SKM-1 treated with dmso at 0.1 percent for 144 hours (cell line): ENCODE measurements around the gene AKT1.
"Not testable (repeated sequence)": the region's sequence is repeated elsewhere in the genome, so short reads cannot be mapped to it uniquely, and the experiment has no call there.

Experiments
- DNase-seq: peaks from one replicate; lab custom pipeline; 2025; ENCODE audit not compliant: unreplicated experiment; lab: John Stamatoyannopoulos, UW

Gene AKT1

DNA sequence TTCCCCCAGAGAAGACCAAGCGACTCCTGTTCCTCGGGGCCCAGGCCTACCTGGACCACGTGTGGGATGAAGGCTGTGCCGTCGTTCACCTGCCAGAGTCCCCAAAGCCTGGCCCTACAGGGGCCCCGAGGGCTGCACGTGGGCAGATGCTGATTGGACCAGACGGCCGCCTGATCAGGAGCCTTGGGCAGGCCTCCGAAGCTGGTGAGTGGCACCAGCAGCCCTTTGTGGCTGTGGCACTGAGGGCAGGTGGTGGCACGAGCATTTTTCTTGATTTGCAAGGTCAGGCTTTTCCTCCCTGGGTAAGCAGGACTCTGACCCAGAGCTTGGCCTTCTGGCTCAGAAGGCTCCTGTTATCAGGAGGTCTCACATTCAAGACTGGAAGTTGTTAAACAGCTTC is 39.9 kb downstream of the AKT1 start:
- no peak for DNase-seq

DNA sequence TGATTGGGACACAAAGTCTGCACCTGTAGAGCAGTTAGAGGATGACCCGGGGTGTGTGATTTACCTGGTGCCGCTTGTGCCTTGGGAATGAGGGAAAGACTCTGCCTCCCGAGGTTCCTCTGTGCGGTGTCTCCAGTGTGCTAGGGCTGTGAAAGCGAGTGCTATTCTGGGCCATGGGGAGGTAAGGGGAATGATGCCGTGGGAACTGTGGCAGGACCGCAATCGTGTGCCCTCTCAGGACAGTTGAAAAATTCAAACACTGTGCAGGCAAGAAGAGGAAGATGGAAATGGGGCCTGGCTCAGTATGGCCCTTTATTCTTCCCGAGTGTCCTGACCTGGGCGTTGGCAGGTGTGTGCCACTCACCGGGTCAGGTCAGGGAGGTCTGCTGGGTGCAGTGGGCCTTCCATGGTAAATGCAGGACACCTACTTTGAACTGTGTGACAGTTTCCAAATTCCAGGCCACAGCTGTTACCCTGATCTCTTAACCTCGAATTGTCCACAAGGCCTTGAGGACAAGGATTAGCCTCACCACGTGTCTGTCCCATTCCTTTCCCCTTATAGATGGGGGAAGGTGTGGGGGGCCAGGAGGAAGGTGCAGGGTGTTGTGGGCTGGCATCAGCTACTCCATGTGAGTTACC is 41.2 kb downstream of the AKT1 start:
- DNase-seq: no peak

- no peak for DNase-seq
Measured at GRCh38 chr14:104753528-104754212, 41.9 kb downstream of the AKT1 start.

GRCh38 chr14:104752735-104753527 is 42.6 kb downstream of the AKT1 start, which contains the start of gene SIVA1:
Gene SIVA1 (plus strand): TSS chr14:104753147. CDS start chr14:104753202, 55 bp downstream.
- peak; percentile 93 for DNase-seq

DNA sequence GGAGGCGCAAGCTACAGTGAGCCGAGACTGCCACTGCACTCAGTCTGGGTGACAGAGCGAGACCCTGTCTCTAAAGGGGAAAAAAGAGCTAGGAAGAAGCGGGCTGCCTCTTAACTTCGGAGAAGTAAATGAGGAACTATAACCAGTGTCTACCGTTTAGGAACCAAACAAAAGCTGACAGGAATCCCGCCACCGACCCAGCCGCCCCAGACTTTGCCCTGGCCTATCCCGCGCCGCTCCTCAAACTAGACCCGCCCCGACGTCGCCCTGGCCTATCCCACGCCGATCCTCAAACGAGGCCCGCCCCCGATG is 43.2 kb downstream of the AKT1 start:
- DNase-seq: no peak

DNA sequence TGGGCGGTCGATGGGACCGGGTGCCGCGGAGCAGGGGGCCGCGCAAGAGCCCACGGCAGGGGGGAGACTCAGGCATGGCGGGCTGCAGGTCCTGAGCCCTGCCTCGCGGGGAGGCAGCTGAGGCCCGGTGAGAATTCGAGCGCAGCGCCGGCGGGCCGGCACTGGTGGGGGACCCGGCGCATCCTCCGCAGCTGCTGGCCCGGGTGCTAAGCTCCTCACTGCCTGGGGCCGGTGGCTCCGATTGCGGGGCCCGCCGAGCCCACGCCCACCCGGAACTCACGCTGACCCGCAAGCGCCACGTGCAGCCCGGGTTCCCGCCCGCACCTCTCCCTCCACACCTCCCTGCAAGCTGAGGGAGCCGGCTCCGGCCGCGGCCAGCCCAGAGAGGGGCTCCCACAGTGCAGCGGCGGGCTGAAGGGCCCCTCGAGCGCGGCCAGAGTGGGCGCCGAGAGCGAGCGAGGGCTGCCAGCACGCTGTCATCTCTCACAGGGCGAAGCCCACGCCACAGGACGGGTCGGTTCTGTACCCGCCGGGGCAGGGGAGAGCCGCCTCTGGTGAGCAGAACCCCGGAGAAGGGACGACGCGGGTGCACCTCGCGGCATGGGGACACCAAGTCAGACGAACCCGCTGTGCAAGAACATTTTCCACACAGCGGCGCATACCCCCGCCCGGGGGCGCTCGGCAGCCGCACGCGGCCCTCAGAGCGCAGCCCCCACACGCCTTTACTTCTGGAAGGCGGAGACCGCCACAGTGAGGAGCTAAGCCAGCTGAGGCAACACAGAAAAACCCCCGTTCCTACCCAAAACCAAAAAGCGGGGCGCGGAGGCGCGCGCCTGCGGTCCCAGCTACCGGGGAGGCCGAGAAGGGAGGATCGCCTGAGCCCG is 43.8 kb downstream of the AKT1 start:
- no peak for DNase-seq

DNA sequence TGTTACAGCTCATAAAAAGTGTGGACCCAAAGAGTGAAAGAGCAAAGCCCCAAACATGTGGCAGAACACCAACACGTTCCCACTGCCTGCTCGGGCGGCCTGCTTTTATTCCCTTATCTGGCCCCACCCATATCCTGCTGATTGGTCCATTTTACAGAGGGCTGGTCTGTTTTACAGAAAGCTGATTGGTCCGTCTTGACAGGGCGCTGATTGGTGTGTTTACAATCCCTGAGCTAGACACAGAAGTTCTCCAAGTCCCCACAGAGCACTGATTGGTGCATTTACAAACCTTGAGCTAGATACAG is 44.8 kb downstream of the AKT1 start:
- DNase-seq: not testable (repeated sequence)

GRCh38 chr14:104750056-104750752 is 45.3 kb downstream of the AKT1 start:
- DNase-seq: no peak

GRCh38 chr14:104749111-104749649 is 46.4 kb downstream of the AKT1 start:
- no peak for DNase-seq

- DNase-seq: no peak
Measured at GRCh38 chr14:104747876-104748275, 47.7 kb downstream of the AKT1 start.

- no peak for DNase-seq
Measured at GRCh38 chr14:104746934-104747481, 48.5 kb downstream of the AKT1 start.

- no peak for DNase-seq
Measured at GRCh38 chr14:104746071-104746545, 49.4 kb downstream of the AKT1 start.

- DNase-seq: no peak
Measured at GRCh38 chr14:104745431-104745830, 50.1 kb downstream of the AKT1 start.

GRCh38 chr14:104744484-104744883 is 51.1 kb downstream of the AKT1 start:
- no peak for DNase-seq

- DNase-seq: no peak
Measured at GRCh38 chr14:104743461-104744380, 51.8 kb downstream of the AKT1 start.

- no peak for DNase-seq
Measured at GRCh38 chr14:104742586-104743455, 52.7 kb downstream of the AKT1 start.

- no peak for DNase-seq
Measured at GRCh38 chr14:104741803-104742251, 53.7 kb downstream of the AKT1 start.
